KOPT-K1 (cell line): Measurements from ENCODE around the gene PAPLN.
A peak's percentile ranks its signal among the peaks of the same experiment; 100 is the strongest.
"Not testable (repeated sequence)": the region's sequence is repeated elsewhere in the genome, so short reads cannot be mapped to it uniquely, and the experiment has no call there.

Experiments
- H3K27ac ChIP-seq: fragments of 200-600 bp; sonication (generic); 2 replicates; pipeline ENCODE4 v1.5.1; 2016; ENCODE audit warnings: antibody characterized with exemption, mild to moderate bottlenecking, low read depth, low read length; ENCODE audit not compliant: poor library complexity, severe bottlenecking
- H3K36me3 ChIP-seq: fragments of 200-600 bp; sonication (generic); 2 replicates; pipeline ENCODE4 v1.5.1; 2017; ENCODE audit warnings: antibody characterized with exemption, mild to moderate bottlenecking, low read length, moderate library complexity; ENCODE audit not compliant: insufficient read depth
- H3K9me3 ChIP-seq: fragments of 200-600 bp; sonication (generic); 2 replicates; pipeline ENCODE4 v1.5.1; 2017; ENCODE audit warnings: antibody characterized with exemption, low read length, mild to moderate bottlenecking; ENCODE audit not compliant: insufficient read depth, poor library complexity, severe bottlenecking

Gene PAPLN

DNA sequence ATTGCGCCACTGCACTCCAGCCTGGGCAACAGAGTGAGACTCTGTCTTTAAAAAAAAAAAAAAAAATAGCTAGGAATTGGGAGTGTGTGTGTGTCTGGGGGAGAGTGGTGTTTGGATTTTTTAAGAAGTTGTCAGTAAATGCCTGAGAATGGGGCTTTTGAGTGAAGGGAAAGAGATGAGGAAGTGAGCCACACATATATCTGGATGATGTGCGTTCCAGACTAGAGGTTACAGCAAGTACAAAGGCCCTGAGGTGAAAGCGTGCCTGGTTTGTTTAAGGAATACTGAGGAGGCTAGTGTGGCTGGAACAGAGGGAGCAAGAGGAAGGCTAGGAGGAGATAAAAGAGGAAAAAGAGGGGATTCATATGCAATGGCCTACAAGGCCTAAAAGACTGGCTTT is 70.0 kb downstream of the PAPLN start:
- no peaks in the 10 kb centered on the region for H3K36me3 ChIP-seq

GRCh38 chr14:73309207-73309606 is 71.9 kb downstream of the PAPLN start:
- not testable (repeated sequence) for H3K27ac ChIP-seq, H3K9me3 ChIP-seq, H3K36me3 ChIP-seq

More for the DNA sequence above, 70.0 kb downstream of the PAPLN start:
- no peaks in the 10 kb centered on the region for H3K9me3 ChIP-seq
- no peak overlapping the region for H3K27ac ChIP-seq

DNA sequence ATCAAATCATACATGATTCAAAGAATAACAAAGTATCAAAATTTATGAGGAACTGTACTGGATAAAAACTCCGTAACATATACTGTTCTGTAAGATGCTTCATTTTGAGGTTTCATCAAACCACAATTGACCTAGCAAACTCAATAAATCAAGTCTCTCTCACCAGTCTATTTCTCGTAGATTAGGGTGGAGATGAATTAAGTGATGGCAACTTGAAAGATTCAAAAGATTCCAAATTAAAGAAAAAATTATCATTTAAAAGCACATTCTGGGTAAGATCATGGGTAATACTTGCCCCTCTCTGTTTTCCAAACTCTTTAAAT is 74.4 kb downstream of the PAPLN start:
- H3K36me3 ChIP-seq: no peaks in the 10 kb centered on the region
- H3K9me3 ChIP-seq: no peaks in the 10 kb centered on the region
- H3K27ac ChIP-seq: no peak overlapping the region

DNA sequence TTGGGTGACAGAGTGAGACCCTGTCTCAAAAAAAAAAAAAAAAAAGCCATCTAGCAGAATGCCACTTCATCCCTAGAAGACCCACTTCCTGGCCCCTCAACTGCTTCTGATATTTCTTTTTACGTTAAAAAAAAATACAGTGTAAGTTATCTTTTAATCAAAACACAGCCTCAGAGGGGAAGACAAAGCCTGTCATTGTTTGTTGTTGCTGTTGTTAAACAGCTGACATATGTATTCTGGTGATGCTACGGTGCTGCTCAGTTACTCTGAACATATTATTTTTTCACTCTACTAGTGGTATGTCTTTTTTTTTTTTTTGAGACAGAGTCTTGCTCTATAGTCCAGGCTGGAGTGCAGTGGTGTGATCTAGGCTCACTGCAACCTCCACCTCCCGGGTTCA is 75.4 kb downstream of the PAPLN start:
- no peaks in the 10 kb centered on the region for H3K36me3 ChIP-seq
- no peaks in the 10 kb centered on the region for H3K9me3 ChIP-seq
- H3K27ac ChIP-seq: peak overlapping the region; percentile 48

DNA sequence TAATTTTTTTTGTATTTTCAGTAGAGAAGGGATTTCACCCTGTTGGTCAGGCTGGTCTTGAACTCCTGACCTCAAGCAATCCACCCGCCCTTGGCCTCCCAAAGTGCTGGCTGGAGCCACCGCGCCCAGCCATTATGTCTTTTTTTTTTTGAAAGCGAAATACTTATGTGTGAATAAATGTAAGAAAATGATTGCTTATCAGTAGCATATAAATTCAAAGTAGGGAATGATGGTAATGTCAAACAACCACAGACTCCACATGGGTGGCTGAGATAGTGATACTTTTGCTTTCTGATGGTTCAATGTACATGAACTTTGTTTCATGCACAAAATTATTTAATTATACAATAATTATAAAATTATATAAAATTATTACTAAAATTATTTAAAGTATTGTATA is 75.8 kb downstream of the PAPLN start:
- Histone ChIP-seq H3K36me3 (no peaks in the 10 kb centered on the region), H3K9me3 (no peaks in the 10 kb centered on the region)

DNA sequence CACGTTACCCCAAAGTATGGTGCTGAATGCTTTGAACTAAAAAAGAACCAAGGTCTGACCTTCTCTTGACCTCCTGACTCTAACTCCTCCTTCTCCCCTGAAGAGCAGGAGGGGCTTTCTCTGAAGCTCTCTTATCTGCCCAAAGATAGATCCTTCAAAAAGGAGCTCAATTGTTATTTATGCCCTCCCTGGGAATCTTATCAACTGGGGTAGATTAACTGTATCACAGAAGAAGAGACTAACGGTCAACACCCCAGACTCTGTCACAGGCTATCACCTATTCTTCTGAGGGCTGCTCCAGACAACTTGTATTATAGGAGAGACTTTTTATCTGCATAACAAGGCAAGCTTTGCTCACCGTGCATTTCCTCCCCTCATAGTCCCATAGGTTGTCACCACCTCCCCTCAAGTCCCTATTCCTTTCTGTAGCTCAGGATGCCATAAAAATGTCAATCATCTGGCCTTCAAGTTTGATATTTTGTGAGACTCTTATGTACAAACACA is 86.6 kb downstream of the PAPLN start:
- no peak overlapping the region for H3K27ac ChIP-seq
- H3K36me3 ChIP-seq: peaks cover 8% of the 10 kb centered on the region
- no peaks in the 10 kb centered on the region for H3K9me3 ChIP-seq

More for the DNA sequence above, 75.8 kb downstream of the PAPLN start:
- no peak overlapping the region for H3K27ac ChIP-seq
